Right ventricle myocardium inferior (tissue), 1 donor: ENCODE measurements around the gene MFAP5. TPM values are rescaled to one million over a fixed set of nuclear protein-coding genes. Genes with fewer than 3 reads are reported as not detected.

ENCODE experiments used
- ATAC-seq: fragments of 200-7000 bp; cut with Tn5 transposase; one replicate; pipeline ENCODE4 v1.9.1; 2020; ENCODE audit warnings: mild to moderate bottlenecking, moderate library complexity
- DNase-seq: peaks from one replicate; pipeline ENCODE4 v3.0.0; 2021; ENCODE audit errors: missing footprints
- intact Hi-C: fragments of 100-400 bp; cut with DNase I; formaldehyde crosslinking; loops from one replicate; pipeline ENCODE4 v1.11.0; 2022
- long read RNA-seq: library from polyadenylated mRNA; unstranded; transcript quantifications from one replicate; pipeline ENCODE4 v2.0.0, GENCODE V29; 2021
- total RNA-seq: library from RNA; stranded (reverse); fragmentation: NEBNext Ultra II Directional; extraction: Animal tissue kit (Norgen Biotek cat#: 25700); gene quantifications from one replicate; pipeline ENCODE4 v1.2.1, GENCODE V29; 2021
- donor health status: DM: no; HTN: yes; CAD: no; lungs with severe emphysema.

The MFAP5 gene
- total RNA-seq: 56.0 TPM
- long read RNA-seq, transcript MFAP5-201 (10 exons, 2,845 nt): major isoform, 7 of 14 reads
- long read RNA-seq, partial matches to known transcripts: 2 of 14 reads
- long read RNA-seq, other reads (novel, unspliced or antisense): 4 of 14 reads

DNA sequence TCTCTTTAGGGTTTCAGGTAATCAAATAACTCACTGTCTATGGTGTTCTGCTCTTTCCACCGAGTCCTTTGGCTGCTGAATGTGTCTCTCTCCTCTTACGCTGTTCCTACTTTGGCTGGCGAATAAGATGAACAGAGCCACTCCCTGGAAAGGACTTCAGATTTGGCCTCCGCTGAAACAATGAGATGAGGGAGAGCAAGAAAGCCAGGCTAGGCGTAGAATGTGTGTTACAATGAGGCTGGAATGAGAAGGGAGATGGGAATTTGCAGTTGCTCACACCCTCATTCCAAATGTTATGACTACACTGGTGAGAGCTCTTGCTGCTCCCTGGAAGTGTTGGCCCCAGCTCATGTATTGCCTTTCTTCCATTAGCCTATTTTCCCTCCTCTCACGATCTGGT is at the start of gene MFAP5:
TSS of gene MFAP5 (minus strand) at position 234 of the 400 bp plus-strand sequence. CDS start 722 bp downstream, outside the sequence.
- DNase-seq: no peak
- ATAC-seq: peak; percentile 69
- intact Hi-C loops: no loop called here

- peak; percentile 72 for ATAC-seq
- no peak for DNase-seq
- intact Hi-C loops: no loop called here
Measured at GRCh38 chr12:8709124-8709830, 46.7 kb upstream of the MFAP5 start.

- no peak for DNase-seq
- intact Hi-C loops: no loop called here
- no peak for ATAC-seq
Measured at GRCh38 chr12:8702159-8702558, 39.5 kb upstream of the MFAP5 start.

- ATAC-seq (no peak), DNase-seq (no peak)
- intact Hi-C loops: no loop called here
Measured at GRCh38 chr12:8701046-8701660, 38.5 kb upstream of the MFAP5 start.

DNA sequence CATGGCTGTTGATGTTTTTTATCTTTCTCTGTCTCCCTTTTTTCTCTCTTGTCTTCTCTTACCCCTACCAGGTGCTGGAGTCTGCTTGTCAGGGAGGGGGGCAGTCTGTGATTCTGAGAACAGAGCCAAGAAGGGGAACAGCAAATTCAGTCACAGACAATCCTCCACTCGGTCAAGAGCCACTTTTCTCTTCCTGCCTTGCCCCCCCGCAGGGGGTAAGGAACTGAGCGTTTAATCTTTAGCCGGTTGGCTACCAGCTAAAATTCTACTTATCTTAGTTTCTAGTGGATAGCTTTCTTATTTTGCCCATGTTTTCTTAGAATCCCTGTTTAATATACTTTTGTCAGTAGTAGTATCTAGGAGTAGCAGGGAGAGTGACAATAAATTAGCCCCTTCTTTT is 37.1 kb upstream of the MFAP5 start:
- no peak for DNase-seq
- ATAC-seq: no peak
- intact Hi-C loops: no loop called here

- intact Hi-C loops: no loop called here
- DNase-seq: no peak
- ATAC-seq: no peak
Measured at GRCh38 chr12:8698879-8699278, 36.3 kb upstream of the MFAP5 start.

DNA sequence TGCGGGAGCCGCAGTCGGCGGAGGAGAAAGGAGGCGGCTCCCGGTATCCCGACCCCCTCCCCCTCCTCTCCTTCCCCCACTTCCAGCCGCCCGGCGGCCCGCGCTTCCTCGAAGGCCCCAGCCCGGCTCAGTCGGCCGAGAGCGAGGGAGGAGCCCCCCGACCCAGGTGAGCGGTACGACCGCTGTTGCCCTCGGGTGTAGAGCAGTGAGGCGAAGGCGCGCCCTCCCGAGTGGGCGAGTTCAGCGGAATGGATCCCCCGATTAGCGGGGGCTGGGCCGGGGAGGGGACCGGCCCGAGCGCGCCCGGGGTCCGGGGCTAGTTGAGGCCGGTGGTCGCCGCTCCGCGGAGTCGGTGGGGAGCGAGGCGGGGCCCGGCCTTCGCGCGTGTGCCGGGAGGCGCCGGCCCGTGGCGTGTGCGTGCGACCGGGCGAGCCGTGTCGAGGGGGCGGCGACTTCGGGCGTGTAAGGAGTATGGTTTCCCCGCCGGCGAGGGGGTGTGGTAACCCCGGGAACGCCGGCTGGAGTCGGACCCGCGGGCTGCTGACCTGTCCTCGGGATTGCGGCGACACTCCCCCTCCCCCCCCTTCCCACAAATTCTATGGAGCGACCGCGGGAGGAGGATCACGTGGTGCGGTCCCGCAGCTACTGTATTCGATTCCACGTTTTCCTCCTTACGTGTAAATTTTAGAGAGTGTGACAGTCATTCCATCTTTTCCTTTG is 35.7 kb upstream of the MFAP5 start:
- intact Hi-C loops: no loop called here

GRCh38 chr12:8697476-8698131 is 35.0 kb upstream of the MFAP5 start, which contains the start of gene RIMKLB:
Gene RIMKLB, plus strand, starts transcription at chr12:8697991. Its CDS starts 15,876 bp downstream, at chr12:8713867.
- ATAC-seq (peak; percentile 95), DNase-seq (peak; percentile 94)
- intact Hi-C loops: no loop called here

More for the DNA sequence above, 35.7 kb upstream of the MFAP5 start:
- ATAC-seq (peak; percentile 72), DNase-seq (peak; percentile 84)

GRCh38 chr12:8697120-8697475 is 34.5 kb upstream of the MFAP5 start:
- ATAC-seq (peak; percentile 25), DNase-seq (no peak)
- intact Hi-C loops: no loop called here

DNA sequence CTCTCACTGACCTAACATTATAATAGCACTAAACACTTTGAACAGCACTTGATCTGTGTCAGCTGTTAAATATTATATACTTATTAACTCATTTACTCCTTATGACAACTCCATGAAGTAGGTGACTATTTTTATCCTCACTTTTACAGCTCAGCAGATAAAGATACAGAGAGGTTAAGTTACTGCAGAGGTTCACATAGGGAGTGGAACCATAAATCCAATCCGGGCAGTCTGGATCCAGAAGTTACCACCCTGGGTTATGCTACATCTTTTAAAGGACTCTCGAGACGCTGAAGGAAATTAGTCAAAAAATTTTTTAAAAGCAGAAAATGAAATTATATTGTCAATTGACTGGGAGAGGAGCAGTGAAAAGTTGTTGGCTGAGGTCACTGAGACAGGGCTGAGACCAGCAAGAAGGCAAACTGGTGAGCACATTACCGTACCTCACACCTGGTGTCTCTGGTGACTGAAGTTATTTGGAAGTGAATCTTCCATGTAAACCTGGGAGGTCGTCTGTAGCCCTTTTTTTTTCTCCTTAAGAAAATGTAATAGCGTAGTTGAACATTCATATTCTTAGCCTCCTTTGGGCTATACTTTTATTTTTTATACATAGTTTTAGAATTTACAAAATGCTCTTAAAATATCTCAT is 33.9 kb upstream of the MFAP5 start:
- ATAC-seq (no peak), DNase-seq (no peak)
- intact Hi-C loops: no loop called here

GRCh38 chr12:8695116-8695515 is 32.5 kb upstream of the MFAP5 start:
- ATAC-seq: no peak
- intact Hi-C loops: no loop called here
- DNase-seq: no peak

- ATAC-seq (peak; percentile 14), DNase-seq (no peak)
- intact Hi-C loops: no loop called here
Measured at GRCh38 chr12:8692573-8692972, 29.9 kb upstream of the MFAP5 start.

GRCh38 chr12:8689681-8690080 is 27.1 kb upstream of the MFAP5 start:
- intact Hi-C loops: no loop called here
- ATAC-seq (no peak), DNase-seq (no peak)

GRCh38 chr12:8687846-8688601 is 25.4 kb upstream of the MFAP5 start:
- no peak for DNase-seq
- ATAC-seq: peak; percentile 90
- intact Hi-C loops: no loop called here

DNA sequence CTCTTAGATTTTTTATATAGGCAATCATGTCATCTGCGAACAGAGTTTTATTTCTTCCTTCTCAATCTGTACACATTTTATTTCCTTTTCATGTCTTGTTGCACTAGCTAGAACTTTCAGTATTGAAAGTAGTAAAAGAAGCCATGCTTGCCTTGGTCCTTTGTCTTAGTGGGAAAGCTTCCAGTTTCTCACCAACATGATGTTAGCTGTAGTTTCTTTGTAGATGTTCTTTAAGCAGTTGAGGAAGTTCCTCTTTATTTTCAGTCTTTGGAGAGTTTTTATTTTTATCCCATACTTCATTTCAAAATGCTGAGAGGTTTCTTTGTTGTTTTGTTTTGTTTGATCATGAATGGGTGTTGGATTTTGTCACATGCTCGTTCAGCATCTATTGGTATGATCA is 22.4 kb upstream of the MFAP5 start:
- DNase-seq (no peak), ATAC-seq (no peak)
- intact Hi-C loops: no loop called here

- DNase-seq: no peak
- intact Hi-C loops: loop anchor here (2.0 to 5.0 kb wide), 5 partner anchors 96 to 356 kb away; partner anchors contain the start of gene A2ML1
- no peak for ATAC-seq
Measured at GRCh38 chr12:8681129-8681884, 18.7 kb upstream of the MFAP5 start.

DNA sequence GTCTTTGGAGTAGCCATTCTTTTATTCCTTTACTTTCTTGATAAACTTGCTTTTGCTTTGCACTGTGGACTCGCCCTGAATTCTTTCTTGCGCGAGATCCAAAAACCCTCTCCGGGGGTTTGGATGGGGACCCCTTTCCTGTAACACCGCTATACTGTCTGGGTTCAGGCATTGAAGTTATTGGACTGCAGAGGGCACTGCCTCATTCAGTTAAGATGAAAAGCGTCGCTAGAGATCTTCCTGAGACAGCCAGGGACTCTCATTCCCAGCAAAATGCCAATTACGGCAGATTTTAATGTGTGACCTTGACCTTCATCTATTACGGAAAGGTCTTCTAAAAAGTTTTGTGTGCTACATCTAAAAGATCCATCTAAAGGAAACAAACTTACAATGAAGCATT is 17.9 kb upstream of the MFAP5 start:
- no peak for DNase-seq
- intact Hi-C loops: loop anchor here (2.0 to 5.0 kb wide), 5 partner anchors 97 to 357 kb away; partner anchors contain the start of gene A2ML1
- no peak for ATAC-seq
